GM10847 (cell line): ENCODE measurements around the gene ATXN2L.

Source experiments
- POLR2A ChIP-seq: IDR thresholded peaks from 2 replicates; pipeline ENCODE4 v1.6.1; 2011; ENCODE audit not compliant: insufficient read length; ENCODE audit errors: extremely low read depth

ATXN2L gene

DNA sequence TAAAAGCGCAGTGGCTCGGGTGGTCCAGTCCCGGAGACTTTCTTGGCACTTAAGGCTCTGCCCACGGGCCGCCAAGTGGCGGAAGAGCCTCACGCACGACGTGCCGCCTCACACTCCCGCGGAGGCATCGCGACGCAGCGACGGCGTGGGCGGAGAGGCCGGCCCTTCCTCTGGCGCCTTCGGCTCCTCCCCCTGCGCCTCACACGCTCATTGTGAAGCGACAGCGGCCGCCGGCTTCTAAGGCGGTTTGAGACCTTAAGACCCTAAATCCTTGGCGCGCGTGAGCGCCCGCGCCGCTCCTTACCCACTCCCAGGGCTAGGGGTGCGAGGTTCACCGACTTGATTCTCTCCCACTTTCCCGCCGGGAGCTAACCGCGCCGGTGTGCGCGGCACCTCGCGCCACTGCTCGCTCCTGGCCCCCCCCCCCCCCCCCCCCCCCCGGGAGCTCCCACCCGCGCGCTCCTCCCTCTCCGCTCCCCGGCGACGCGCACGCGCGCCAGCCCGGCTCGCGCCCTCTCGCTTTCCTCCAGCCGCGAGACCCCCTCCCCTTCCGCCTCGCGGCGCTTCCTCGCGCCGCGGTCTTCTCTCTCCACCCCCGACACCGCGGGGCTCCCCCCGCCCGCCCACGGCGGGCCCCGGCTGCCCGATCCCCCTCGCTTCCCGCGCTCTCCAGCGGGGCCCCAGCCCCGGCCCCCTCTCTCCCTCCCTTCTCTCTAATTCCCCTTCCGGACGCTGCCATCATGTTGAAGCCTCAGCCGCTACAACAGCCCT lies at the start of gene ATXN2L:
Gene ATXN2L (plus strand): TSS at position 480 of the 771 bp plus-strand sequence. CDS start 261 bp downstream, at position 741.
- peak; percentile 90 for TF ChIP-seq POLR2A

DNA sequence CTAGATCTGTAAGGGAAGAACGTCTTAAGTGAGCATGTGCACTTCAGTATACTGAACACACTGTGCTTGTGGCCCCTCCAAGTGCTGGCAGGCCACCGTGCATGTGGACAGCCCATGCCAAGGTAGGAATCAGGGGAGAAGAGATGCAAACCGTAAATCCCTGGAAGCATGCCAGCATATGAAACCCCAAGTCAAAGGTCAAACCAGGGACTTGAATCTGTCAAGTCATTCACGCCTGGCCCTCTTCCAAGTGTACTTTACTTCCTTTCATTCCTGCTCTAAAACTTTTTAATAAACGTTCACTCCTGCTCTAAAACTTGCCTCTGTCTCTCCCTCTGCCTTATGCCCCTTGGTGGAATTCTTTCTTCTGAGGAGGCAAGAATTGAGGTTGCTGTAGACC lies 2.8 kb upstream of the ATXN2L start:
- no peak for TF ChIP-seq POLR2A

GRCh38 chr16:28821874-28822519 lies 802 bp upstream of the ATXN2L start:
- no peak for TF ChIP-seq POLR2A

GRCh38 chr16:28823291-28823872 lies 583 bp downstream of the ATXN2L start:
- no peak for TF ChIP-seq POLR2A

GRCh38 chr16:28823873-28824716 lies 1.3 kb downstream of the ATXN2L start:
- peak; percentile 78 for TF ChIP-seq POLR2A

DNA sequence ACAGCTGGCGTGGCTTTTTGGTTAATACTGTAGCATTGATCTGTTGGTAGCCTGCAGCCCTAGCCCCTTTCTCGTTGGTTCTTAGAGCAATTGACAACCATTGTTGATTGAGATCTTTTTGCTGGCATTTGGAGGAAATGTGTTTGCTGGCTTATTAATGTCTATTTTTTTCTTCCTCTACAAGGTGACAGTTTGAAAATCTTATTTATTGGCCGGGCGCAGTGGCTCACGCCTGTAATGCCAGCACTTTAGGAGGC lies 1.8 kb downstream of the ATXN2L start:
- no peak for TF ChIP-seq POLR2A

- TF ChIP-seq POLR2A, result no peak
These were observed 3.3 kb downstream of the ATXN2L start for GRCh38 chr16:28826141-28826540.

DNA sequence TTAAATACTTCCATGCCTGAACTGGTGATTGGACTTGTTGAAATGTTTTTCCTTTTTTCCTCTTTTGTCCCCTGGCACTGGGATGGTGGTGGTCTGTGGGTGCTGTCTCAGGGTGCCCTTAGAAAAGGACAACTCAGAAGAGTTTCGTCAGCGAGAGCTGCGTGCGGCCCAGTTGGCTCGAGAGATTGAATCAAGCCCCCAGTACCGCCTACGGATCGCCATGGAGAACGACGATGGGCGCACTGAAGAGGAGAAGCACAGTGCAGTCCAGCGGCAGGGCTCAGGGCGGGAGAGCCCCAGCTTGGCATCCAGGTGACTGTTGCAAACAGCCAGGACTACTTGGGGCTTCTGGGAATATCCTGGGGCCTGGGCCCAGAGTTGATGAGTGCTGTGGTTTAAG lies 6.9 kb downstream of the ATXN2L start:
- TF ChIP-seq POLR2A, result no peak

DNA sequence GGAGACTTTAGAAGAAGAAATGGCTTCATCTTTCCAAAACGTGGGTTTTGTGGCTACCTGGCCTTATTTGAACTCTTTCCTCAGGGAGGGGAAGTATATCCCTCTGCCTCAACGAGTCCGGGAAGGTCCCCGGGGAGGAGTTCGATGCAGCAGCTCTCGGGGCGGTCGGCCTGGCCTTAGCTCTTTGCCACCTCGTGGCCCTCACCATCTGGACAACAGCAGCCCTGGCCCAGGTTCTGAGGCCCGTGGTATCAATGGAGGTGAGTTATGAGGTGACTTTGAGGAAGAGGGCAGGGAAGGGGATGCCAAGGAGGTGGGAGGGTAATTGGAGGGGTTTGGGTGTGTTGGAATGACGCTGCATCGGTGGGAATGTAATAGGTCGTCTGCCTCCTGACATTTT lies 7.7 kb downstream of the ATXN2L start:
- no peak for TF ChIP-seq POLR2A

DNA sequence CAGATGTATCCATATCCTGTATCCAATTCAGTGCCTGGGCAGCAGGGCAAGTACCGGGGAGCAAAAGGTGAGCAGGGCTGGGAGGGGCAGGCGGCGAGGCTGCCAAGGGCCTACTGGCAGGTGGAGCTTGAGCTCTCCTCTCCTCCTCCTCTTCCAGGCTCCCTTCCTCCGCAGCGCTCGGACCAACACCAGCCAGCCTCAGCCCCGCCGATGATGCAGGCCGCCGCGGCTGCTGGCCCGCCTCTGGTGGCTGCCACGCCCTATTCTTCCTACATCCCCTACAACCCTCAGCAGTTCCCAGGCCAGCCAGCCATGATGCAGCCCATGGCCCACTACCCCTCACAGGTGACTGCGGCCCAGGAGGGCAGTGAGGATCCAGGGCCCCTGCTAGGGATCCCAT lies 11.6 kb downstream of the ATXN2L start:
- no peak for TF ChIP-seq POLR2A

DNA sequence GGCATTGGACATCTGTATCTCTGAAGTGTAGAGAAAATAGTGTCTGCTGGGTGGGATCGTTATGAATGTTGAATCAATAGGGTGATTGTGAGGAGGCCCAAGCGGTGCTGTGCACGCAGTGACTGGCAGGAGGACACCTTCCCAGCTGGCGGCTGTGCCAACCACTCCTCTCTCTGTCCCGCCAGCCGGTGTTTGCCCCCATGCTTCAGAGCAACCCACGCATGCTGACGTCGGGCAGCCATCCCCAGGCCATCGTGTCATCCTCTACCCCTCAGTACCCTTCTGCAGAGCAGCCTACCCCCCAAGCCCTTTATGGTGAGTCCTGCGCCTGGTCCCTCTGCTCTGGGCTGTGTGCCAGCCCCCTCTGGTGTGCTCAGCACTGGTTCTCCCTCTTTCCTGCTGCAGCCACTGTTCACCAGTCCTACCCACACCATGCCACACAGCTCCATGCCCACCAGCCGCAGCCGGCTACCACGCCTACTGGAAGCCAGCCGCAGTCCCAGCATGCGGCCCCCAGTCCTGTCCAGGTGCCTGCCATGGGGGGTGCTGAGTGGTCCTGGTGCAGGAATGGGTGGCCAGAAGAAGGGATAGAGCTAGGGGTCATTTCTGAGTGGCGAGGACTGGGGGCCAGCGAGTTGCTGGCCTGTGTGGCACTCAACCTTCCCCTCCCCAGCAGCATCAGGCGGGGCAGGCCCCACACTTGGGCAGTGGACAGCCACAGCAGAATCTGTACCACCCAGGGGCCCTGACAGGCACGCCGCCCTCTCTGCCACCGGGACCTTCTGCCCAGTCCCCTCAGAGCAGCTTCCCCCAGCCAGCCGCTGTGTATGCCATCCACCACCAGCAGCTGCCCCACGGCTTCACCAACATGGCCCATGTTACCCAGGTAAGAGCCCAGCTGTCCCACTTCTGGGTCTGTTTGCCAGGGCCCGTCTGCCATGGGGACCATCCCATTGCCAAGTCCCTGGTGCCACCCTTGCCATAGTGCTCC lies 12.4 kb downstream of the ATXN2L start:
- no peak for TF ChIP-seq POLR2A

GRCh38 chr16:28835864-28836760 lies 13.3 kb downstream of the ATXN2L start:
- no peak for TF ChIP-seq POLR2A

DNA sequence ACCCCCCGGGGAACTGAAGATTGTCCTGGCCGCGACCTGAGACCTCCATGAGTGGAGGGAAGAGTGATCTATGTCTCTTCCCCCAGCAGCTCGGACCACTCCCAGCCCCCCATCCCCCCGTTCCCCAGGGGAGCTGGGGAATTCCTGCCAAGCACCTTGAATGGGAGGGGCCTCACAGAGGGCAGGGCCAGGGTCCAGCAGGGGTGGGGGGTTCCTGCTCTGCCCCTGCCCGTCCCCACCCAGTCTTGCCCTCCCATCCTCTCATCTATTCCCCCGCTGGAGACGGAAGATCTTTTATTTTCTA lies 13.9 kb downstream of the ATXN2L start:
- no peak for TF ChIP-seq POLR2A

- TF ChIP-seq POLR2A, result no peak
These were observed 15.1 kb downstream of the ATXN2L start for GRCh38 chr16:28837672-28838557.
